Adrenal gland (tissue), 12 donors: ENCODE data around the gene HRAS. TPM values are rescaled to one million over a fixed set of nuclear protein-coding genes. Genes with fewer than 3 reads are reported as not detected.

Source experiments
- DNase-seq, 7 donors: peaks; one replicate each; pipeline ENCODE4 v3.0.0-alpha.2; 2019 to 2020
- H3K27ac ChIP-seq, 5 donors: fragments of 200-600 bp; sonication (generic) in 4 of 5; 1 replicate in 3 of 5; 2 replicates in 2 of 5; pipeline versions ENCODE4 v1.5.1 to v1.8.0; 2016 to 2020; ENCODE audit warnings: mild to moderate bottlenecking in 1 of 5
- H3K27me3 ChIP-seq: fragments of 200-600 bp; 2 replicates; pipeline ENCODE4 v1.8.0; 2021
- H3K36me3 ChIP-seq, 2 donors: fragments of 200-600 bp; replicated peaks in 1 of 2; 1 replicate in 1 of 2; 2 replicates in 1 of 2; pipeline versions ENCODE4 v1.5.1 to v1.8.0; 2018 to 2022
- H3K4me1 ChIP-seq, 2 donors: fragments of 200-600 bp; replicated peaks in 1 of 2; 1 replicate in 1 of 2; 2 replicates in 1 of 2; pipeline versions ENCODE4 v1.5.1 to v1.8.0; 2018 to 2021
- H3K4me3 ChIP-seq, 4 donors: fragments of 200-600 bp; sonication (generic) in 3 of 4; one replicate each; pipeline ENCODE4 v1.5.1; 2016 to 2018
- H3K9me3 ChIP-seq, 3 donors: fragments of 200-600 bp; sonication (generic) in 1 of 3; replicated peaks in 1 of 3; 1 replicate in 2 of 3; 2 replicates in 1 of 3; pipeline versions ENCODE4 v1.5.1 to v1.8.0; 2016 to 2021
- POLR2A ChIP-seq, 2 donors: fragments of 450-650 bp; IDR thresholded peaks; one replicate each; pipeline ENCODE4 v1.6.1; 2017; ENCODE audit warnings: antibody characterized with exemption in 2 of 2, mild to moderate bottlenecking in 2 of 2, moderate library complexity in 1 of 2
- whole genome bisulfite sequencing, 4 donors: extraction: QIAGEN DNeasy Blood & Tissue Kit in 2 of 4; methylation state at CpG; one replicate each; pipeline versions ENCODE4 v1.1.5 to v1.1.7; 2013 to 2017; 5-methylcytosine and 5-hydroxymethylcytosine counted together
- intact Hi-C, 2 donors: fragments of 100-400 bp; cut with DNase I; formaldehyde crosslinking; loops; one replicate each; pipeline versions ENCODE4 v1.14.1 to v1.15.0; 2022 to 2023
- polyA plus RNA-seq, 3 donors: library from polyadenylated mRNA; stranded (reverse); fragments of 200-250 nt in 2 of 3; fragments of 350-450 nt in 1 of 3; fragmentation: Illumina TruSeq in 1 of 3; extraction: RNeasy Lipid Tissue Mini Kit (QIAGEN cat#74804) in 1 of 3; gene quantifications; one replicate each; pipeline ENCODE4 v1.2.3, GENCODE V29; 2013 to 2014
- total RNA-seq, 9 donors: library from RNA; depleted of rRNA in 4 of 9; stranded (reverse); fragments of >200 nt in 4 of 9; fragments of 120-200 nt in 1 of 9; fragmentation: NEBNext Ultra II Directional in 1 of 9; extraction: Animal tissue kit (Norgen Biotek cat#: 25700) in 1 of 9; gene quantifications; one replicate each; pipeline versions ENCODE4 v1.1.0 to v1.2.4, GENCODE V29; 2013 to 2023
- TF ChIP-seq, protein P1 (sequence below), 6 experiments: fragments of 450-650 bp in 4 of 6; fragments of 200-600 bp in 2 of 6; sonication (generic) in 1 of 6; IDR thresholded peaks; 1 replicate in 5 of 6; 2 replicates in 1 of 6; pipeline versions ENCODE4 v1.5.1 to v1.8.0; 2016 to 2021; ENCODE audit warnings: antibody characterized with exemption in 6 of 6, mild to moderate bottlenecking in 2 of 6, moderate library complexity in 1 of 6
- donor health status: healthy with polysubstance abuse.
- donor health status: Bipolar disorder and iron deficiency.
- donor health status: DM: yes; HTN: yes; CAD: no.
- donor health status: DM: no; HTN: no; CAD: no.
- donor health status: DM: no; HTN: no; CAD: no.
- donor health status: DM: yes; HTN: yes; CAD: no.

The HRAS gene
- total and polyA plus RNA-seq, 12 donors: 10.8 to 190 (median 39.0) TPM

DNA sequence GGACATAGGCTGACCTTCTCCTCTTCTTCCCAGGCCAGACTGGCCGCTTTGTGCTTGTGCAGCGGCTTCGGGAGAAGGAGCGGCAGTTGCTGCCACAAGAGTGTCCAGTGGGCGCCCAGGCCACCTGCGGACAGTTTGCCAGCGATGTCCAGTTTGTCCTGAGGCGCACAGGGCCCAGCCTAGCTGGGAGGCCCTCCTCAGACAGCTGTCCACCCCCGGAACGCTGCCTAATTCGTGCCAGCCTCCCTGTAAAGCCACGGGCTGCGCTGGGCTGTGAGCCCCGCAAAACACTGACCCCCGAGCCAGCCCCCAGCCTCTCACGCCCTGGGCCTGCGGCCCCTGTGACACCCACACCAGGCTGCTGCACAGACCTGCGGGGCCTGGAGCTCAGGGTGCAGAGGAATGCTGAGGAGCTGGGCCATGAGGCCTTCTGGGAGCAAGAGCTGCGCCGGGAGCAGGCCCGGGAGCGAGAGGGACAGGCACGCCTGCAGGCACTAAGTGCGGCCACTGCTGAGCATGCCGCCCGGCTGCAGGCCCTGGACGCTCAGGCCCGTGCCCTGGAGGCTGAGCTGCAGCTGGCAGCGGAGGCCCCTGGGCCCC, 26.8 kb upstream of the HRAS start:
- no peaks in the 10 kb centered on the region for H3K27me3 ChIP-seq
- no peak for DNase-seq
- no peak overlapping the region for H3K27ac ChIP-seq
- intact Hi-C loops: no loop called here
- no peaks in the 10 kb centered on the region for H3K36me3 ChIP-seq
- H3K4me3 ChIP-seq: no peak overlapping the region
- H3K9me3 ChIP-seq: no peaks in the 10 kb centered on the region
- WGBS, 4 donors: 95 to 100% (median 98%) methylated on average over 4 to 29 of the region's 29 CpGs
- TF ChIP-seq, protein P1, sequence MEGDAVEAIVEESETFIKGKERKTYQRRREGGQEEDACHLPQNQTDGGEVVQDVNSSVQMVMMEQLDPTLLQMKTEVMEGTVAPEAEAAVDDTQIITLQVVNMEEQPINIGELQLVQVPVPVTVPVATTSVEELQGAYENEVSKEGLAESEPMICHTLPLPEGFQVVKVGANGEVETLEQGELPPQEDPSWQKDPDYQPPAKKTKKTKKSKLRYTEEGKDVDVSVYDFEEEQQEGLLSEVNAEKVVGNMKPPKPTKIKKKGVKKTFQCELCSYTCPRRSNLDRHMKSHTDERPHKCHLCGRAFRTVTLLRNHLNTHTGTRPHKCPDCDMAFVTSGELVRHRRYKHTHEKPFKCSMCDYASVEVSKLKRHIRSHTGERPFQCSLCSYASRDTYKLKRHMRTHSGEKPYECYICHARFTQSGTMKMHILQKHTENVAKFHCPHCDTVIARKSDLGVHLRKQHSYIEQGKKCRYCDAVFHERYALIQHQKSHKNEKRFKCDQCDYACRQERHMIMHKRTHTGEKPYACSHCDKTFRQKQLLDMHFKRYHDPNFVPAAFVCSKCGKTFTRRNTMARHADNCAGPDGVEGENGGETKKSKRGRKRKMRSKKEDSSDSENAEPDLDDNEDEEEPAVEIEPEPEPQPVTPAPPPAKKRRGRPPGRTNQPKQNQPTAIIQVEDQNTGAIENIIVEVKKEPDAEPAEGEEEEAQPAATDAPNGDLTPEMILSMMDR (IDR thresholded peaks at IDR 0.05): no peak
- no peak for TF ChIP-seq POLR2A (IDR thresholded peaks at IDR 0.05)
- peaks cover 11 to 16% of the 10 kb centered on the region in 2 donors for H3K4me1 ChIP-seq

DNA sequence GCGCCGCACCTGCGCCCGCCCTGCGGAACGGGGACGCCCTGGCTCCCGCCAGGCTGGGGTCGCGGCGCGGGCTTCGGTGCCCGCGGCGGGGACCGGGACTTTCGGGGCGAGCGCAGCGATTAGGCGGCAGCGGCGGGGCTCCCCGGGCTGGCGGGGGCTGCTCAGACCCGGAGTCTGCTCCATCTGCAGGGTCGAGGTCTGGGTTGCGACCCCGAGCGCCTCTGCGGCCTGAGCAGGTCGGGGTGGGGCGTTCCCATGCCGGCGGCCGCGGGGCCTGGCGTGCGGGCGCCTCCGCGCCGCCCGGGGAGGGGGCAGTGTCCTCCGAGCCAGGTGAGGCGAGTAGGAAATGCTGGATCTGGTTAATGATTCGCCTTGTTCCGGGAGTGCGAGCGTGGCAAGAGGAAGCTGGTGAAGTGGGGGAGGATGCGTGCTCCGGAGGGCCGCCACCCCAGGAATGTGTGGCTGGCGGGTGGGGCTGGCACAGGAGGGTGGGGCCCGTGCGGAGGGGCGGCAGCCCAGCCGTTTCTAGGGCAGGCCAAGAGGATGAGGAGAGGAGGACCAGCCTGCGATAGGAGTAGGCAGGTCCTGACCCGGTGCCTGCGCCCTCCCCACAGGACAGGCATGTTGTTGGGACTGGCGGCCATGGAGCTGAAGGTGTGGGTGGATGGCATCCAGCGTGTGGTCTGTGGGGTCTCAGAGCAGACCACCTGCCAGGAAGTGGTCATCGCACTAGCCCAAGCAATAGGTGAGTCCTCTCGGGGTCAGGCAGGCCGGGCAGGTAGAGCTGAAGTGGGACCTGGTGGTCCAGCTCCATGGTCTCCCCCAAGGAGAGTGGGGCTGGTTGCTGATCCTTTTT, 26.0 kb upstream of the HRAS start:
- TF ChIP-seq, protein P1 (IDR thresholded peaks at IDR 0.05): no peak
- TF ChIP-seq POLR2A (IDR thresholded peaks at IDR 0.05): no peak
- H3K27me3 ChIP-seq: peaks cover under 1% of the 10 kb centered on the region
- H3K9me3 ChIP-seq: no peaks in the 10 kb centered on the region
- intact Hi-C loops: no loop called here
- no peak for DNase-seq
- peaks cover 11 to 16% of the 10 kb centered on the region in 2 donors for H3K4me1 ChIP-seq
- no peaks in the 10 kb centered on the region for H3K36me3 ChIP-seq
- H3K27ac ChIP-seq: peak overlapping the region in 1 of 5 donors; percentile 33
- 10 to 40% (median 16%) methylated on average over 15 to 67 of the region's 67 CpGs for WGBS, 4 donors
- peak overlapping the region in 3 of 4 donors; percentile 0 to 94 (median 43) for H3K4me3 ChIP-seq

DNA sequence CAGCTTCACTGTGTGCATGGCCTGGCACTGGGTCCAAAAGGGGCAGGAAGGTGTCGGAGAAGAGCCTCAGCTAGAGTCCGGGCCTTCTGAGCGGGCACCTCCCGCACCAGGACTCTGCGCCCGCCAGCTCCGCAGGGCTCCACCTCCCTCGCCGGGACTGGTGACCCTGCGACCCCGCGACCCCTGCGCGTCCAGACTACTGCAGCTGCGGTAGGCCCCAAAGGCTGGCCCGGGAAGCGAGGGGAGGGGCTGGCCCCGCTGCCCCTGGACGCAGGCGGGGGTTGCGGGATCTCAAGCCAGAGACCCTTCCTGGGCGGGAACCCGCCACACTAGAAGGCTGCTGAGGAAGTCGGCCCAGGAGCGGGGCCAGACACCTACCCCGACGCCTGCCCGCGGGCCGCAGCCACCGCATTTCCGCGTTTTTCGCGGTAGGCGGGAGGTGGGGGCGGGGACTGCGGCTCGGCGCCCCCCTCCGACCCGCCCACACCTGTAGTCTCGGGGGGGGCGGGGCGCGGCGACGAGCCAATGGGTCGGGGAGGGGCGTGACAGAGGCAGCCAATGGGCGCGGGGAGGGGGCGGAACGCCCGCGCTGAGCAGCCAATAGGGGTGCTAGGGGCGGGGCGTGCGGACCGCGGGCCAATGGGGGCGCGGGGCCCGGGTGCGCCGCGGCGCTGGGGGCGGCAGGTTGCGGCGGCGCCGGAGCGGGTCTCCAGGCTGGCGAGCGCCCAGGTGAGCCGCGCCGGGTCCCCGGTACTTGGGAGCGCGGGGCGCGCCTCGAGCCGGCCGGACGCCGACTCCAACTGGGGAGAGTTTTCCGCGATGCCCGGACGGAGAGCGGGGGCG, 25.1 kb upstream of the HRAS start, which contains the start of the genes LMNTD2 and RASSF7:
Gene LMNTD2, minus strand, starts transcription at position 434 of the 843 bp plus-strand sequence. Its CDS starts 22 bp downstream, at position 412.
Gene RASSF7, plus strand, starts transcription at position 666 of the 843 bp plus-strand sequence. CDS start 799 bp downstream, outside the sequence.
- 0 to 3% (median 2%) methylated on average over 8 to 93 of the region's 95 CpGs; no CpG with 5 or more reads in 1 of the 4 donors for WGBS, 4 donors
- DNase-seq: peak; percentile 91 to 96 (median 94)

More for the DNA sequence above, 25.1 kb upstream of the HRAS start, which contains the start of the genes LMNTD2 and RASSF7:
- Histone ChIP-seq H3K27ac (peak within 1 kb of the TSS in 1 of 5 donors; percentile 60), H3K9me3 (no peaks in the 10 kb centered on the region), H3K4me1 (peaks cover 11 to 19% of the 10 kb centered on the region in 2 donors), H3K4me3 (peak within 1 kb of the TSS; percentile 0 to 94 (median 44)), H3K27me3 (peaks cover 8% of the 10 kb centered on the region), H3K36me3 (no peaks in the 10 kb centered on the region)
- intact Hi-C loops: no loop called here
- peak; percentile 21 to 37 for TF ChIP-seq POLR2A (IDR thresholded peaks at IDR 0.05)
- TF ChIP-seq, protein P1 (IDR thresholded peaks at IDR 0.05): no peak
